Cardiac muscle cell (in vitro differentiated cells and primary cell): ENCODE results near the gene ZKSCAN8. TPM values are rescaled to one million over a fixed set of nuclear protein-coding genes. Genes with fewer than 3 reads are reported as not detected.

Experiments
- DNase-seq, 2 donors: peaks; one replicate each; pipeline versions ENCODE4 v3.0.0 to v3.0.0-alpha.2; 2010 to 2017; ENCODE audit warnings: low read depth in 1 of 2, low spot score in 1 of 2
- H3K27ac ChIP-seq: fragments of 200-600 bp; sonication (generic); 2 replicates; pipeline ENCODE4 v1.5.1; 2016
- H3K27me3 ChIP-seq: fragments of 200-600 bp; sonication (generic); 2 replicates; pipeline ENCODE4 v1.6.0; 2016; ENCODE audit warnings: control low read depth
- H3K36me3 ChIP-seq: fragments of 200-600 bp; sonication (generic); 2 replicates; pipeline ENCODE4 v1.5.1; 2016; ENCODE audit warnings: control low read depth
- H3K4me1 ChIP-seq: fragments of 200-600 bp; sonication (generic); 2 replicates; pipeline ENCODE4 v1.8.1; 2017; ENCODE audit warnings: low read depth, mild to moderate bottlenecking, mixed run types
- H3K4me3 ChIP-seq: fragments of 200-600 bp; sonication (generic); 2 replicates; pipeline ENCODE4 v1.5.1; 2016; ENCODE audit warnings: mild to moderate bottlenecking
- H3K9me3 ChIP-seq: fragments of 200-600 bp; sonication (generic); 2 replicates; pipeline ENCODE4 v1.5.1; 2017; ENCODE audit warnings: low read depth, mild to moderate bottlenecking, control low read depth
- polyA plus RNA-seq: library from polyadenylated mRNA; unstranded; fragments of >200 nt; fragmentation: Nextera tagmentation; extraction: Ambion mirVana; gene quantifications from 2 replicates; pipeline ENCODE4 v1.2.1, GENCODE V29; 2016
- total RNA-seq: library from RNA; depleted of rRNA; stranded (reverse); fragments of >200 nt; gene quantifications from 2 replicates; pipeline ENCODE4 v1.2.3, GENCODE V29; 2016
- TF ChIP-seq, protein P1 (sequence below): IDR thresholded peaks from 2 replicates; pipeline ENCODE4 v1.5.1; 2012; ENCODE audit warnings: low read depth, mild to moderate bottlenecking, low read length

The ZKSCAN8 gene
- total and polyA plus RNA-seq, 2 experiments from 2014 or later = 11.0 to 58.3 TPM

DNA sequence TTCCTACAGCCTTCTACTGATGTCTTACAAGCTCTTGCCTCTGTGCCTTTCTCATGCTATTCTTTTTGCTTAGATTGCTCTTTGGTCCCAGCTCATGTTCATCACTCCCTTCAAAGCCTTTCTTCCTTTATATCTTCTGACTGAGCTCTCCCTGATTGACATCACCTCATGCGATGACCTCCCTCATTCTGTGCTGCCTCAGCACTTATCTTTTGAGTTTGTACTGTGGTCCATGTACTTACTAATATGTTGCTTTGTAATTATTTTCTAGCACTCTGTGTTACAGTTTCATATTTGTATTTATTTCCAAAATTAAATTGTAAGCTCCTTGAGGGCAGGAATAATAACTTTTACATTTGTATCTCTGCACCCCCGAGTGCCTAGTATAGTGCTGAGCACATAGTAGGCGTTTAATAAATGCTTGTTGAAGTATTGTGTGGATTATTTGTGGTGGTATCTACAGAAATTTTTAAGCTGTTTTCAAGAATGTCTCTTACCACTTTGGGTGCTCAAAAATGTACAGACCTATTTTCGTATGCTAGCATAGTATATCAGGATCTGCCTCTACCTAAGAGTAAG, 17.4 kb downstream of the ZKSCAN8 start:
- H3K27me3 ChIP-seq = no peaks in the 10 kb centered on the region
- no peak for DNase-seq
- TF ChIP-seq, protein P1, sequence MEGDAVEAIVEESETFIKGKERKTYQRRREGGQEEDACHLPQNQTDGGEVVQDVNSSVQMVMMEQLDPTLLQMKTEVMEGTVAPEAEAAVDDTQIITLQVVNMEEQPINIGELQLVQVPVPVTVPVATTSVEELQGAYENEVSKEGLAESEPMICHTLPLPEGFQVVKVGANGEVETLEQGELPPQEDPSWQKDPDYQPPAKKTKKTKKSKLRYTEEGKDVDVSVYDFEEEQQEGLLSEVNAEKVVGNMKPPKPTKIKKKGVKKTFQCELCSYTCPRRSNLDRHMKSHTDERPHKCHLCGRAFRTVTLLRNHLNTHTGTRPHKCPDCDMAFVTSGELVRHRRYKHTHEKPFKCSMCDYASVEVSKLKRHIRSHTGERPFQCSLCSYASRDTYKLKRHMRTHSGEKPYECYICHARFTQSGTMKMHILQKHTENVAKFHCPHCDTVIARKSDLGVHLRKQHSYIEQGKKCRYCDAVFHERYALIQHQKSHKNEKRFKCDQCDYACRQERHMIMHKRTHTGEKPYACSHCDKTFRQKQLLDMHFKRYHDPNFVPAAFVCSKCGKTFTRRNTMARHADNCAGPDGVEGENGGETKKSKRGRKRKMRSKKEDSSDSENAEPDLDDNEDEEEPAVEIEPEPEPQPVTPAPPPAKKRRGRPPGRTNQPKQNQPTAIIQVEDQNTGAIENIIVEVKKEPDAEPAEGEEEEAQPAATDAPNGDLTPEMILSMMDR = no peak
- no peaks in the 10 kb centered on the region for H3K9me3 ChIP-seq
- no peaks in the 10 kb centered on the region for H3K4me1 ChIP-seq
- H3K4me3 ChIP-seq = no peak overlapping the region
- H3K27ac ChIP-seq = no peak overlapping the region
- peaks cover 36% of the 10 kb centered on the region for H3K36me3 ChIP-seq

DNA sequence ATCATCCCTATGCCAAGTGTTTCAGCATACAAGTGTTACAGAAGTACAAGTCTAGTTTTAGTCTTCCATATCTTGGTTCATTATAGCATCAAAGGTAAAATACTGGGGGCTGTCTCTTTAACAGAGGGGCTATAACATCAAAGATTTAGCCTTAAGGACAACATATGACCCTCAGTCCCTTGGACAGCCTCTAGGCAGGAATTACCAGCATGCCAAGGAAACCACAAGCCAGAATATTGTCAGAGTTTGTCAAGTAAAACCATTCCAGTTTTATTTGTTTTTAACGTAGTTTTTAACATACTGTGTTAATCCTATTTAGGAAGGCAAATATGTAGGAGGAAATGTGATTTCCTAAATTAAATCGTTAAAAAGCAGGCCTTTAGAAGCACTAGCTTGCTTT, 18.6 kb downstream of the ZKSCAN8 start:
- H3K4me1 ChIP-seq = no peaks in the 10 kb centered on the region
- TF ChIP-seq, protein P1 = no peak
- no peak overlapping the region for H3K4me3 ChIP-seq
- no peaks in the 10 kb centered on the region for H3K9me3 ChIP-seq
- H3K27me3 ChIP-seq = no peaks in the 10 kb centered on the region
- no peak overlapping the region for H3K27ac ChIP-seq
- no peak for DNase-seq
- H3K36me3 ChIP-seq = peaks cover 25% of the 10 kb centered on the region

DNA sequence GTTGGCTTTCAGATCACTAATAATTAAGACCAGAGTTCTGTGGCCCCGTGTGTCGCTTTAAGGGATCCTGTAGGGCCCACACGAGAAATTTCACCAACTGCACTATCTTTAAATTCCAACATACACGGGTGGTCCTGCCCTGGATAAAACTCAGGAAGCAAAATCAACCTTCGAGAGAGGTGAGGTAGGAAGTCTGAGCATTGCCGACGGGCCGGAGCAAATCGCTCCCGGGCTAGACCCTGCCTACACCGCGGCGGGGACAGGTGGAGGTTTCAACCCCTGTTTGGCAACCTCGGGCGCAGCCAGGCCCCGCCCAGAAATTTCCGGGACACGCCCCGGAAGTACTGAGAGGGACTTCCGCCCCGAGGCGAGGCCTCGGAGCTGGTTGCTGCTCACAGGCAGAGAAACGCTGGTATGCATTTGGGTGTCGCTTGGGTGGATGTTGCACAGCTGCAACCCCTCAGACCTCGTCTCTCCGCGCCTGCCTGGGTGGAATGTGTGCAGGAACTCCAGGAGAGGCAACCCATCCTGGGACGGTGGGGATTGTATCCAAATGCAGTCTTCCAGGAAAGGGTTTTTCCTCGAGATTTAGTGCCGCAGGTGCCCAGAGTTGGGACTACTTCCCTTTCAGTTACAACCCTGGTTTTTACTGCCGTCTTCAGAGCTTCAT, 19.9 kb downstream of the ZKSCAN8 start:
- H3K4me3 ChIP-seq = peak overlapping the region; percentile 4
- DNase-seq = peak; percentile 42 to 75
- no peaks in the 10 kb centered on the region for H3K9me3 ChIP-seq
- peaks cover 12% of the 10 kb centered on the region for H3K36me3 ChIP-seq
- no peaks in the 10 kb centered on the region for H3K27me3 ChIP-seq
- H3K4me1 ChIP-seq = no peaks in the 10 kb centered on the region
- TF ChIP-seq, protein P1 = no peak
- H3K27ac ChIP-seq = no peak overlapping the region

DNA sequence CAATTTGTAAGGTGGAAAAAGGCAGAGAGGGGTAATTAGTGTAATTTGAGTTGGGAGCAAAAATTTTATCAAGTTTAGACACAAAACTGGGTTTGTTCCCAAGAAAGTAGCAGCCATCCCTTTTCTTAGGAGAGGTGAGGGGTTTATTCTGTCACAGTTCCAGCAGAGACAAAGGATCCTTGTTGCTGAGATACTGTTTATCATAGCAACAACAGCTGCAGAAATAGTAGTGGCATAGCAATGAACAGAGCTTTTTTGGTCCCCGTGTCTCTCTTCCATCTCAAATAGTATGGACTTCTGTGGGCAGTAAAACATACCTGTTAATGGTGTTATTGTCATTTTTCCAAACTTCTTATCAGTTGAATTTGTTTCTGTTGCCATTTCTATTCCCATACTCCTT, 23.9 kb downstream of the ZKSCAN8 start:
- Histone ChIP-seq H3K4me1 (no peaks in the 10 kb centered on the region), H3K27ac (no peak overlapping the region), H3K27me3 (no peaks in the 10 kb centered on the region), H3K36me3 (no peaks in the 10 kb centered on the region), H3K9me3 (no peaks in the 10 kb centered on the region), H3K4me3 (no peak overlapping the region)
- DNase-seq = no peak
- TF ChIP-seq, protein P1 = no peak

DNA sequence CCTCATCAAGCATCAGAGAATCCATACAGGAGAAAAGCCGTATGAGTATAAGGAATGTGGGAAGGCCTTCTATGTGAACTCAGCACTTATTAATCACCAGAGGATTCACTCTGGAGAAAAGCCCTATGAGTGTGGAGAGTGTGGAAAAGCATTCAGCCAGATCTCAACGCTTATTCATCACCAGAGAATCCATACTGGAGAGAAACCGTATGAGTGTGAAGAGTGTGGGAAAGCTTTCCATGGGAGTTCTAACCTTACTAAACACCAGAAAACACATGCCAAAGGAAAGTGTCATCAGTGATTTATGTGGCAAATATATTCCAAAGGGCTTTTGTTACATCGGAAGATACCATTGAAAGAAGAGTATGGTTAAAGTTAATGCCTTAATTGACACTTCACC, 25.4 kb downstream of the ZKSCAN8 start:
- Histone ChIP-seq H3K36me3 (no peaks in the 10 kb centered on the region), H3K27ac (no peak overlapping the region), H3K9me3 (no peaks in the 10 kb centered on the region), H3K27me3 (no peaks in the 10 kb centered on the region), H3K4me1 (no peaks in the 10 kb centered on the region), H3K4me3 (no peak overlapping the region)
- peak in 1 of 2 donors; percentile 60 for DNase-seq
- TF ChIP-seq, protein P1 = no peak
